Right cardiac atrium (tissue), 5 donors: ENCODE results near the gene OR5A2. TPM values are rescaled to one million over a fixed set of nuclear protein-coding genes. Genes with fewer than 3 reads are reported as not detected.
"Not testable (repeated sequence)": the region's sequence is repeated elsewhere in the genome, so short reads cannot be mapped to it uniquely, and the experiment has no call there.

Experiments used
- ATAC-seq, 2 donors: fragments of 200-7000 bp; cut with Tn5 transposase; one replicate each; pipeline versions ENCODE4 v1.8.0 to v1.9.1; 2020; ENCODE audit warnings: moderate library complexity in 2 of 2, mild to moderate bottlenecking in 1 of 2
- DNase-seq, 3 donors: peaks; one replicate each; pipeline ENCODE4 v3.0.0-alpha.2; 2020
- H3K27ac ChIP-seq: one replicate; pipeline ENCODE4 v1.5.1; 2013; ENCODE audit warnings: mild to moderate bottlenecking, low read length, control low read depth, moderate library complexity
- H3K27me3 ChIP-seq: one replicate; pipeline ENCODE4 v1.6.1; 2013; ENCODE audit not compliant: control insufficient read depth, insufficient read depth
- H3K4me1 ChIP-seq: one replicate; pipeline ENCODE4 v1.6.1; 2013; ENCODE audit warnings: low read length; ENCODE audit not compliant: control insufficient read depth, insufficient read depth
- H3K4me3 ChIP-seq: one replicate; pipeline ENCODE4 v1.5.1; 2013; ENCODE audit warnings: low read length, control low read depth
- H3K9me3 ChIP-seq: one replicate; pipeline ENCODE4 v1.6.1; 2013; ENCODE audit warnings: low read length; ENCODE audit not compliant: control insufficient read depth
- WGBS: extraction: QIAGEN DNeasy Blood & Tissue Kit; methylation state at CpG from one replicate; pipeline ENCODE4 v1.1.7; 2013; 5-methylcytosine and 5-hydroxymethylcytosine counted together
- intact Hi-C, 4 donors: fragments of 100-400 bp; cut with DNase I; formaldehyde crosslinking; loops; one replicate each; pipeline versions ENCODE4 v1.11.0 to v1.14.0; 2022 to 2023
- polyA plus RNA-seq: library from polyadenylated mRNA; stranded (reverse); fragments of 200-250 nt; gene quantifications from one replicate; pipeline ENCODE4 v1.2.3, GENCODE V29; 2013
- total RNA-seq, 4 donors: library from RNA; stranded (reverse); fragmentation: NEBNext Ultra II Directional; extraction: Animal tissue kit (Norgen Biotek cat#: 25700); gene quantifications; one replicate each; pipeline ENCODE4 v1.2.1, GENCODE V29; 2021
- donor health status: healthy with polysubstance abuse.
- donor health status: DM: no; HTN: yes; CAD: no.
- donor health status: DM: no; HTN: no; CAD: no.
- donor health status: DM: no; HTN: yes; CAD: no; lungs with severe emphysema.
- donor health status: DM: yes; HTN: yes; CAD: no.

Gene OR5A2
- total and polyA plus RNA-seq, 5 donors = not detected

DNA sequence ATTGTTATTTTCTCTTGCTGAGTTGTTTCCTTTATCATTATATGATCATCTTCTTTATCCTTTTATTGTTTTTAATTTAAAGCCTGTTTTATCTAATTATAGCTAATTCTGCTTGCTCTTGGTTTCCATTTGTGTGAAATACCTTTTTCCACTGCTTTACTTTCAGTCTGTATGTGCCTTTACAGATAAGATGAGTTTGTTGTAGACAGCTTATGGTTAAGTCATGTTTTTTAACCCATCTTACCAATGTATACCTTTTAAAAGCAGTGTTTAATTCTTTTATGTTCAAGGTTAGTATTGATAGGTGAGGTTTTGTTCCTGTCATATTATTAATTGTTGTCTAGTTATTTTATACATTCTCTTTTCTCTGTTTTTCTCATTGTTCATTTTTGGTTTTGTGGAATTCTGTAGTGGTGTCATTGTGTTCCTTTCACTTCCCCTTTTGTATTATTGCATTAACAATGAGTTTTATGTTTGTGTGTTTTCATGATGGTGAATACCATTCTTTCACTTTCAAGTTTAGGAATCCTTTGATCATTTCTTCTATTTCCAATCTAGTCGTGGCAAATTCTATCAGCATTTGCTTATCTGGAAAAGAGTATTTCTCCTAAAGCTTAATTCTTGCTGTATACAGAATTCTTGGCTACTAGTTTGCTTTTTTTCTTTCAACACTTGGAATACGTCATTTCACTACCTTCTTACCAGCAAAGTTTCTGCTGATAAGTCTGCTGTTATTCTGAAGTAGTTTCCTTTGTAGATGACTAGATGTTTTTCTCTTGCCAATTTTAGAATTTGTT, 45.8 kb downstream of the OR5A2 start:
- intact Hi-C loops = no loop called here
- 47% methylated on average over 2 of the region's 2 CpGs for WGBS

DNA sequence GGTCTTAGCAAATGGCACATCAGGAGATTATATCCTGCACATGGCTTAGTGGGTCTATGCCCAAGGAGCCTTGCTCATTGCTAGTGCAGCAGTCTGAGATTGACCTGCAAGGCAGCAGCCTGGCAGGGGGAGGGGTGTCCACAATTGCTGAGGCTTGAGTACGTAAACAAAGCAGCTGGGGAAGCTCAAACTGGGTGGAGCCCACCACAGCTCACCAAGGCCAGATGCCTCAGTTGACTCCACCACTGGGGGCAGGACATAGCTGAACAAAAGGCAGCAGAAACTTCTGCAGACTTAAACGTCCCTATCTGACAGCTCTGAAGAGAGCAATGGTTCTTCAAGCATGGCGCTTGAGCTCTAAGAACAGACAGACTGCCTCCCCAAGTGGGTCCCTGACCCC, 53.9 kb downstream of the OR5A2 start:
- H3K27ac ChIP-seq, ATAC-seq, H3K4me3 ChIP-seq, intact Hi-C loops, H3K27me3 ChIP-seq, H3K4me1 ChIP-seq, DNase-seq, H3K9me3 ChIP-seq: not testable (repeated sequence)
- WGBS = 26% methylated on average over 3 of the region's 3 CpGs

More for the DNA sequence above, 45.8 kb downstream of the OR5A2 start:
- H3K9me3 ChIP-seq = no peaks in the 10 kb centered on the region
- H3K4me1 ChIP-seq = no peaks in the 10 kb centered on the region
- ATAC-seq (no peak), DNase-seq (no peak)
- no peak overlapping the region for H3K4me3 ChIP-seq
- no peaks in the 10 kb centered on the region for H3K27me3 ChIP-seq
- no peak overlapping the region for H3K27ac ChIP-seq

- ATAC-seq (no peak), DNase-seq (no peak)
- intact Hi-C loops = no loop called here
- Histone ChIP-seq H3K4me1 (no peaks in the 10 kb centered on the region), H3K4me3 (no peak overlapping the region), H3K9me3 (no peaks in the 10 kb centered on the region), H3K27ac (no peak overlapping the region), H3K27me3 (no peaks in the 10 kb centered on the region)
- WGBS = 47% methylated on average over 8 of the region's 8 CpGs
Observed at GRCh38 chr11:59368238-59369022, 57.8 kb downstream of the OR5A2 start.

Other genes with a start within 250 kb of the OR5A2 start
- 10 to 100 TPM; 13.5 to 20.9 (median 18.9) TPM for gene MPEG1, start 213.5 kb downstream of the OR5A2 start, total RNA-seq
- gene MPEG1, start 213.5 kb downstream of the OR5A2 start, polyA plus RNA-seq = 1.9 TPM
- not detected for gene OR5AN1, start 67.5 kb downstream of the OR5A2 start, total RNA-seq
- not detected for gene OR5AN1, start 67.5 kb downstream of the OR5A2 start, polyA plus RNA-seq
- gene OR5A1, start 10.1 kb upstream of the OR5A2 start, total RNA-seq = not detected
- gene OR5A1, start 10.1 kb upstream of the OR5A2 start, polyA plus RNA-seq = not detected
- not detected for gene OR4D6, start 30.5 kb upstream of the OR5A2 start, total RNA-seq
- gene OR4D6, start 30.5 kb upstream of the OR5A2 start, polyA plus RNA-seq = not detected
- gene OR4D10, start 46.9 kb upstream of the OR5A2 start, total RNA-seq = not detected
- gene OR4D10, start 46.9 kb upstream of the OR5A2 start, polyA plus RNA-seq = not detected
- gene OR4D11, start 77.2 kb upstream of the OR5A2 start, total RNA-seq = not detected
- gene OR4D11, start 77.2 kb upstream of the OR5A2 start, polyA plus RNA-seq = not detected
- gene OR4D9, start 85.1 kb upstream of the OR5A2 start, total RNA-seq = not detected
- gene OR4D9, start 85.1 kb upstream of the OR5A2 start, polyA plus RNA-seq = not detected
- gene OSBP, start 189.4 kb upstream of the OR5A2 start, total RNA-seq = 10 to 100 TPM; 33.9 to 40.6 (median 36.3) TPM
- gene OSBP, start 189.4 kb upstream of the OR5A2 start, polyA plus RNA-seq = 16.2 TPM
- 10 to 100 TPM; 20.2 to 30.2 (median 23.7) TPM for gene PATL1, start 242.6 kb upstream of the OR5A2 start, total RNA-seq
- gene PATL1, start 242.6 kb upstream of the OR5A2 start, polyA plus RNA-seq = 11.7 TPM